Prostate gland (tissue), 2 donors: ENCODE data around the gene FGF9. TPM values are rescaled to one million over a fixed set of nuclear protein-coding genes. Genes with fewer than 3 reads are reported as not detected.

Source experiments
- DNase-seq: peaks from one replicate; pipeline ENCODE4 v3.0.0-alpha.2; 2019; ENCODE audit warnings: low spot score
- H3K27ac ChIP-seq, 2 donors: fragments of 200-600 bp; sonication (generic); 2 replicates each; pipeline ENCODE4 v1.5.1; 2017 to 2019
- H3K27me3 ChIP-seq: fragments of 200-600 bp; sonication (generic); replicated peaks from 2 replicates; pipeline ENCODE4 v1.5.1; 2019; ENCODE audit not compliant: insufficient read depth
- H3K36me3 ChIP-seq, 2 donors: fragments of 200-600 bp; sonication (generic); 1 replicate in 1 of 2; 2 replicates in 1 of 2; pipeline versions ENCODE4 v1.5.1 to v1.8.1; 2017 to 2019
- H3K4me1 ChIP-seq: fragments of 200-600 bp; sonication (generic); replicated peaks from 2 replicates; pipeline ENCODE4 v1.5.1; 2019
- H3K4me3 ChIP-seq, 2 donors: fragments of 200-600 bp; sonication (generic); 2 replicates each; pipeline ENCODE4 v1.5.1; 2017 to 2019
- H3K9me3 ChIP-seq: fragments of 200-600 bp; sonication (generic); 2 replicates; pipeline ENCODE4 v1.5.1; 2017
- CTCF ChIP-seq, 4 experiments: fragments of 200-600 bp in 2 of 4; fragments of 450-650 bp in 2 of 4; sonication (generic) in 2 of 4; IDR thresholded peaks; 1 replicate in 3 of 4; 2 replicates in 1 of 4; pipeline ENCODE4 v1.5.1; 2016 to 2019; ENCODE audit warnings: antibody characterized with exemption in 4 of 4, mild to moderate bottlenecking in 2 of 4, moderate library complexity in 2 of 4
- POLR2A ChIP-seq: fragments of 450-650 bp; IDR thresholded peaks from one replicate; pipeline ENCODE4 v1.6.1; 2016; ENCODE audit warnings: antibody characterized with exemption, mild to moderate bottlenecking
- POLR2AphosphoS5 ChIP-seq: sonication (generic); formaldehyde crosslinking; IDR thresholded peaks from one replicate; pipeline ENCODE4 v1.6.1; 2017; ENCODE audit warnings: antibody characterized with exemption
- WGBS: methylation state at CpG from one replicate; pipeline ENCODE4 v1.1.5; 2018; 5-methylcytosine and 5-hydroxymethylcytosine counted together
- intact Hi-C: fragments of 100-400 bp; cut with DNase I; formaldehyde crosslinking; loops from one replicate; pipeline ENCODE4 v1.14.2; 2022
- total RNA-seq, 2 donors: library from RNA; depleted of rRNA; stranded (reverse); fragments of >200 nt; gene quantifications; one replicate each; pipeline ENCODE4 v1.1.0, GENCODE V29; 2016

Gene FGF9
- total RNA-seq, 2 donors from 2014 or later = 0.14 to 1.6 TPM

DNA sequence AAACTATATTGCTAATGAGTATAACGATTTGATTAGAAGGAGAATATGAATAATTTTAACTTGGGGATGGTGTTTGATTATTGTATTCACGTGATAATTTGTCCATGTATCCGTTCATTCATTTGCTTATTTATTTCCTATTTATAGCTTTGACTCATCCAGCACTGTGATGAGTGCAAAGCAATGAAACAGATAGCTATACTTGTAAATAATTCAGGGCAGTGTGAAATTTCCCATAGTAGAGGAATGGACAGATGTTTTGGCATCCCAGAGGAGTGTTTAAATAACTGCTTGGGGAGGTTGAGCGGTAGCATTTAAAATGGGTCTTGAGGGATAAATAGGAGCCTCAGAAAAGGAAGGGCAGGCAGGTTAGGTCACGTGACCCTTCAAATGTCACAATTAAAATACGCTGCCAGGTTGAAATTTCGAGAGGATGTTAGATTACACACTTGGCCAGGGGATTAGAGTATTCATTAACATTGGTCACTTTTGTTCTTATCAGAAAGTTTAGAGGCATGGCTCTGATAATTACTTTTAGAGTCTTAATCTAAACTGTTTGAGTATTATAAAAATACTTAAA lies 14.7 kb downstream of the FGF9 start:
- 88% methylated on average over 7 of the region's 7 CpGs for WGBS
- no peak for TF ChIP-seq CTCF (IDR thresholded peaks at IDR 0.05)
- TF ChIP-seq POLR2AphosphoS5 = no peak
- no peak for TF ChIP-seq POLR2A

DNA sequence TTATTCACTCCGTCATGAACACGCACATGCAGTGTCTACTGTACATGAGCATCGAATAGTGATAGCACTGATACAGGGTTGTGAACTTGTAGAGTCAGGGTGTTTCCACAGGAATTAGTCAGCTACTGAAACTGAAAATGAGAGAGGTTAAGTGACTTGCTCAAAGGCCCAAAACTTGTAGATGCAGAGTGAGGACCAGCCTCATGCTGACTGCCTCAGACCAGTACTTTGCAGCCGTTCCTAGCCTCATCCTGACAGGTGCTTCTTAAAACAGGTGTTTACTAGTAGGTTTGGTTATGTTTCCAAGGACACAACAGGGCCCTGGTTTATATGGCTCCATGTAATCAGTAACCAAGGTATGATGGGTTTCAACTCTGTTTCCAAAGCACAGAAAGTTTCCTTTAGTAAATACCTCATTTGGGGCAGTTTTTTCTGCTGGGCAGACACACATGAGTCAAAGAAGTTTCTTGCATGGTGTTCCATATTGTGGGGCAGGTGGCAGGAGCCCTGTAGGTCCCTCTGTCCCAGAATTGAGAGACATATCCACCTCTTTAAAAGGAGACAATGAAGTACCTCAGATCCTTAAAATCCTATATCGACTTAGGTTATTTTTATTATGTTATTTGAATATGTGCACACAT lies 16.0 kb downstream of the FGF9 start:
- intact Hi-C loops = no loop called here
- H3K9me3 ChIP-seq = no peaks in the 10 kb centered on the region
- 91% methylated on average over 5 of the region's 5 CpGs for WGBS
- H3K27me3 ChIP-seq = no peaks in the 10 kb centered on the region
- DNase-seq = no peak
- no peaks in the 10 kb centered on the region for H3K4me1 ChIP-seq
- no peak for TF ChIP-seq POLR2A
- no peak for TF ChIP-seq POLR2AphosphoS5
- TF ChIP-seq CTCF (IDR thresholded peaks at IDR 0.05) = no peak
- H3K4me3 ChIP-seq = no peak overlapping the region
- H3K27ac ChIP-seq = no peak overlapping the region
- no peaks in the 10 kb centered on the region for H3K36me3 ChIP-seq

More for the DNA sequence above, 14.7 kb downstream of the FGF9 start:
- no peaks in the 10 kb centered on the region for H3K9me3 ChIP-seq
- no peaks in the 10 kb centered on the region for H3K36me3 ChIP-seq
- no peak for DNase-seq
- no peaks in the 10 kb centered on the region for H3K4me1 ChIP-seq
- H3K4me3 ChIP-seq = no peak overlapping the region
- no peaks in the 10 kb centered on the region for H3K27me3 ChIP-seq
- H3K27ac ChIP-seq = no peak overlapping the region
- intact Hi-C loops = no loop called here

DNA sequence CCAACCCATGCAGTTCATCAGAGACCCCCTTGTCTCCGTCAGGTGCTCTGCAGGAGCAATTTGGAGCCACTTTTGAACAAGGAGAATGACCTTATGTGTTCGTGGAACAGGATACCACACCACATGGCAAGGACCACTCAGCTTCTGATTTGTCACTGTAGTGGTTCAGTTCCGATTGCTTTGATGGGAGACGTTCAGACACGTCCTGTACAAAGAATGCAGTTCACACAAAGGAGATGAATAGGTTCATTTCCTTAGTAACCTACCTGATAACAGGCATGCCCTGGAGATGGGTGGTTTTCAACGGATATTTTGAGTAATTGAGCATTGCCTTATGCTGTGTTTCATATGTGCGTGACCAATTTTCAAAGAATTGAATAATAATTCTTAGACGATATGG lies 17.2 kb downstream of the FGF9 start:
- Histone ChIP-seq H3K4me1 (no peaks in the 10 kb centered on the region), H3K36me3 (no peaks in the 10 kb centered on the region), H3K9me3 (no peaks in the 10 kb centered on the region), H3K27ac (no peak overlapping the region), H3K27me3 (no peaks in the 10 kb centered on the region), H3K4me3 (no peak overlapping the region)
- no peak for DNase-seq
- WGBS = 52% methylated on average over 8 of the region's 8 CpGs
- no peak for TF ChIP-seq CTCF (IDR thresholded peaks at IDR 0.05)
- no peak for TF ChIP-seq POLR2A
- no peak for TF ChIP-seq POLR2AphosphoS5
- intact Hi-C loops = no loop called here

DNA sequence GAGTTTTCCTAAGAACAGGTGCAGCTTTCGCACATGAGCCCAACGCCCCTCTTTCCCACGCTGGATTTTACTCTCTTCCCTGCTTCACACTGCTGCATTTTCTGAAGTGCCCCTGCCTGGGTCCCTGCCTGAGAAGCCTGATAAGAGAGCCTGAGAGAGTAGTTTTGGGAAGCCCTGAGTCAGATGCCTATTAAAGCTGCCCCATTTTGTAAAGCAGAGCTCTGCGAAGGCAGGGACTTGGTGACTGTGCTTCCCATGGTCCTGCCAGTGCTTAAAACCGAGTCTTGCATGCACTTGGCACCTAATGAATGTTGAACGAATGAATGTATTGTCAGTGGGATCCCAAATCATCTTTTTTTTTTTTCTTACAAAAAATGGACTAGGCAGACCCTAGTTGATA lies 18.2 kb downstream of the FGF9 start:
- Histone ChIP-seq H3K36me3 (no peaks in the 10 kb centered on the region), H3K27ac (no peak overlapping the region), H3K4me1 (no peaks in the 10 kb centered on the region), H3K27me3 (no peaks in the 10 kb centered on the region), H3K9me3 (no peaks in the 10 kb centered on the region), H3K4me3 (no peak overlapping the region)
- TF ChIP-seq POLR2A = no peak
- TF ChIP-seq POLR2AphosphoS5 = no peak
- TF ChIP-seq CTCF (IDR thresholded peaks at IDR 0.05) = no peak
- 95% methylated on average over 6 of the region's 6 CpGs for WGBS
- intact Hi-C loops = no loop called here
- DNase-seq = no peak

DNA sequence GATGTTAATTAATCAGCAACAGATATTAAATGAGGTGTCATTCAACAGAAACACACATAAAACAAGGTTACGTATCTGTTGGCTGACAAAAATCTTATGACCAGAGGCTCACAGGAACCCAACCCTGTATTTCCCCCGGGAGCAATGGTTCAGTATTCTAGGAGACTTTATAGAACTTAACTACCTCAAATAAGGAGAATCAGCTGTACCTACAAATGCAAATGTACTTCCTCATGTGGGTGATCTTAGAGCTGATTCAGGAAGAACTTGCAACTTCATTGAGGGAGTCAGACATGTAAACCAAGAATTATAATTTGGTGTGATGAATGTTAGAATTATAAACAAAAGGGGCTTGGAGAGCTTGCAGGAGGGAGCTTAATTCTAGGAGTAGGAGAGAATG lies 20.1 kb downstream of the FGF9 start:
- H3K4me3 ChIP-seq = no peak overlapping the region
- intact Hi-C loops = no loop called here
- H3K9me3 ChIP-seq = no peaks in the 10 kb centered on the region
- no peaks in the 10 kb centered on the region for H3K36me3 ChIP-seq
- no peak overlapping the region for H3K27ac ChIP-seq
- H3K27me3 ChIP-seq = no peaks in the 10 kb centered on the region
- WGBS = 83% methylated on average over 2 of the region's 2 CpGs
- TF ChIP-seq POLR2A (no peak), POLR2AphosphoS5 (no peak), CTCF (IDR thresholded peaks at IDR 0.05) (no peak)
- DNase-seq = no peak
- H3K4me1 ChIP-seq = no peaks in the 10 kb centered on the region
